GM19351 (cell line): ENCODE measurements around the gene SYTL2.

Source experiments
- ATAC-seq: cut with Tn5 transposase; IDR thresholded peaks from one replicate; pipeline ENCODE4 v1.9.1; 2021; ENCODE audit warnings: mild to moderate bottlenecking, moderate library complexity; ENCODE audit not compliant: unreplicated experiment

SYTL2 gene

DNA sequence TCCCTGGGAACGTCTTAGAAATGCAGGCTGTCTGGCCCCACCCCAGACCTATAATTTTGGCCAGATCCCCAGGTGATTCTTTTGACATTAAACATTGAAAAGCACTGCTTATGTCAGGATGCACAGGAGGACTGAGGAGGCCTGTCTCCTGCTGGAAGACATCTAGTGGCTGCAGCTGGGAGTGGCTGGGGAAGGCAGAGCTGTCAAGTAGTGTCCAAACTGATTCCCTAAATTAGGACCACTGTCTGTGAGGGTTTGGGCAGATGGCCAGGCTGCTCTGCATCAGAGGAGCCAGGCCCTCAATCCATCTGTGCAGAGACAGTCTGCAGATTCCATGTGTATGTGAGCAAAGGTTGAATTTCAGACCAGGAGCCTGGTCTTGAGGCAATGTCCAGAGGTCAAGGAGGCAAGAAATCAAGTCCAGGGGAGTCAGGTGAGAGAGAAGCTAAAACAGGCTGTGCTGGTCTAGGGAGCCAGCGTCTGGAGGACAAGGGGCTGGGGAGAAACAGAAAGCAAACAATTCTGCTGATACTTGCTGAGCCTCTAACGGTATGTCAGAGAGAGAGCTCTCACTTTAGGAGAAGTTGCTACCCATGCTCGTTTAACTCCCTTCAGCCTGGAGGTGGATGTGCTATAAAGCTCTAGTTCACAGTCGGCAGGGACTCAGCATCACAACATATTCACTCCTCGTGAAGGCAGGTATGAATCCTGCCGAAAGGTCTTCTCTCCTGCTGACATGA is 15.3 kb upstream of the SYTL2 start:
- peak; percentile 60 for ATAC-seq

GRCh38 chr11:85825616-85826015 is 14.7 kb upstream of the SYTL2 start:
- ATAC-seq: no peak

DNA sequence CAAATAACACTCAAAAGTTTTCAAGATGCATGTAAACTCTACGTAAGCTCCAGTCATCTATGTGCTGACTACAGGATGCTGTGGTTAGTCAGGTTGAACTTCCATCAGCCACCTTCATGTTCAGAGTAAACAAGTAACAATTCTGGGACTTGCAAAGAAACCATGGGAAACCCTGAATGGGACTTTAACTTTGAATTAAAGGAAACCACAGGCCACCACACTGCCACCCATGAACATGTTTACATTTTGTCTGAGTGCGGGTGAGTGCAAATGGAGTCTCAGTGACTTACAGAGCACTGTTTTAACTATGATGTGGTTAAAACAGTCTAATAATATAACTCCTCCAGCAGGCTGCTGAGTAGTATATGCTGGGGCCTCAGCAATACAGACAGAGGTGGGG is 12.9 kb upstream of the SYTL2 start:
- ATAC-seq: peak; percentile 36

DNA sequence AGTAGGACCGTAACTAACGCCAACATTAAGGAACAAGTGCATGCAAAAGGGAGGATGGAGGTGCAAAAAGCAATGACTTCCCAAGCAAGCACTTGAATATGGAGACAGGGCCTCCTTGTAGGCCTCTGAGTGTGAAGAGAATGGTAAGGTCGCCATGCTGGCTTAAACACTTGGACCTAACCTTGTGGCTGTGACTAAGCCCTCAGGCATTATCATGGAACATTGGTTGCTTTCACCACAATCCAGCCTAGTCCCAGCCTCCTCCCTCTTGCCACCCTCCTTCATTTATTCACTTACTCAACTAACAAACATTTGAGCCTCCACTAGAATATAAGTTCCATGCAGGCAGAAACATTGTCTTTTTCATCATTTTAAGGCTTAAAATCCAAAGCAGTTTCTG is 11.9 kb upstream of the SYTL2 start:
- ATAC-seq: no peak

GRCh38 chr11:85821636-85822035 is 10.7 kb upstream of the SYTL2 start:
- no peak for ATAC-seq

- ATAC-seq: no peak
Observed at GRCh38 chr11:85819441-85819840, 8.5 kb upstream of the SYTL2 start.

DNA sequence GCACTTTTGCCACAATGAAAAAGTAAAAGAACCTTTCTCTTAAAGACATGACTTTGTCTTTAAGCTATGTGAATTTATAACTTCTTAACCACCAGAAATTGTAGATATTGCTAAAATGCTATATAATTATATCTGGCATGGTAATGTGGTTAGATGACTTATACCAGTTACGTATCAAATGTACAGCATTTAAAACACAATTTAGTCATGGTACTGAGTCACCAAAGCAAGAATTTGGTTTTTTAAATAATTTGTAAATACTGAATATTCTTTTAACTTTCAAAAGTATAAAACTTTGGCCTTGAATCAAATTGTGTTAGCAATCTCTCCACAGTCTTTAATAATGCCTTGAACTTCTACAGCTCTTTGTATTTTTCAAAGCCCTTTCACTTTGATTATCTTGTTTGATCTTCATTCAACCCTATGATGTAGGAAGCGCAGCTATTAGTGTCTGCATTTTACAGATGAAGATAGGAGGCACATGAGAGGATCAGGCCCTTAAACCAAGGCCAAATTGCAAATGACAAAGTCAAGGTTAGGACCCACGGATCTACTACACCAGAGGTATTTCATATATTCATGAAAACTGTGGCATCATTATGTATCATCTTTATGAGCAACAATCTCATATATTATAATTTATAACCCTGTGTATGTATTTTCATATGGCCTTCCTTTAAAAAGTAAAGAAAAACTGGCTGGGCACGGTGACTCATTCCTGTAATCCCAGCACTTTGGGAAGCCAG is 4.4 kb upstream of the SYTL2 start:
- ATAC-seq: no peak

- ATAC-seq: no peak
Observed at GRCh38 chr11:85813721-85814120, 2.8 kb upstream of the SYTL2 start.

- no peak for ATAC-seq
Observed at GRCh38 chr11:85811624-85812023, 683 bp upstream of the SYTL2 start.

- no peak for ATAC-seq
Observed at GRCh38 chr11:85810521-85810870, 445 bp downstream of the SYTL2 start.

- ATAC-seq: no peak
Observed at GRCh38 chr11:85809863-85810262, 1.1 kb downstream of the SYTL2 start.

GRCh38 chr11:85809191-85809590 is 1.8 kb downstream of the SYTL2 start:
- no peak for ATAC-seq

DNA sequence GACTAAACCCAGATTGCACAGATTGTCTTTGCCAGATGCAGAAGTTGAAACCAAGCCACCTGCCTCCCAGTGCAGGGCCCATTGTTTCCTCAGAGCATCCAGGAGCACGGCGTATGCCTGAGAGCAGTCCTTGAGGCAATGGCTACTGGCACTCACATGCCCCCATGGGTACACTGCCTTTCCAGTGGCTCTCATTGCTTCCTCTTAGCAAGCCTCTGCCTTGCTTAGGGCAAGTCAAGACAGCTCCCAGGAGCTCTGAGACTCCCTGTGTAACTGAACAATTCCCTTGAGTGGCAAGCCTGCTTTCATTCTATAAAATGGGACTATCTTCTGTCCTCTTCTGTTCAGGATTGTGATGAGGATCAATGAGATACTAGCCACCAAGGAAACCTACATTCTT is 4.1 kb downstream of the SYTL2 start:
- no peak for ATAC-seq

GRCh38 chr11:85806016-85806415 is 4.9 kb downstream of the SYTL2 start:
- no peak for ATAC-seq

DNA sequence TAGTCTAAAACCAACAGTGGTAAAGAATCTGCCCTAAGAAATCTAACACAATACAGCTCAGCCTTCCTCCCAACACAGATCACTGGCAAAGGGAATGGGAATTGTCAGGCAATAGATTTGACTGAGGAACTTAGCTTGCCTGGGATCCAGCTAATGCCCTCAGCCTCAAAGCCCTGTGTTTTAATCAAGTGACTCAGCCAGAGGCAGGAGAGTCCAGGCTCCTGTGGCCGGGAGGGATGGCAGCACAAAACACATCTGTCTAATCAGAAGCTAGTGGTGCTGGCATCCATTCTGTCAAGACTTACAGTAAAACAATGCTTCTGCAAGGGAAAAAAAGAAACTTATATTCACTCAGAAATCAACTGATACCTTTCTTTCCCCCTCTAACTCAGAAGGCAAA is 5.6 kb downstream of the SYTL2 start:
- no peak for ATAC-seq

GRCh38 chr11:85803920-85804319 is 7.0 kb downstream of the SYTL2 start:
- no peak for ATAC-seq

DNA sequence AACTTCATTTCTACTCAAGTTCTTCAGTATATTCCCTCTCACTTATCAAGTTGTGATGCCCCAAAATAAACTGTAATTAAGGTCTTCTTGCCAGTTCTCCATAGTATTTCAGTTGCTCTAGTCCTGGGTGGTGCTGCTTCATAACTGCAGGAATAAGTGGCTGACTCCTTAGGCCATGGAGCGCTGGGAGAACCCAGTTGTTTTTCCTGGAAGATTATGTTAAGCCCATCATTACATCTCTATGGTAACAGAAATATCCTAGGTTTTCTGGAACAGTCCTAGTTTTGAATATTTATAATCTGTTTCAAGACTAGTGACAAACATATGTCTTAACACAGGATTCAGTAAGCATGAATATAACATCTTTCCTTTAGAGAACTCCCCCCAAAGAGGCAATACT is 7.6 kb downstream of the SYTL2 start:
- no peak for ATAC-seq

GRCh38 chr11:85801527-85801926 is 9.4 kb downstream of the SYTL2 start:
- no peak for ATAC-seq

DNA sequence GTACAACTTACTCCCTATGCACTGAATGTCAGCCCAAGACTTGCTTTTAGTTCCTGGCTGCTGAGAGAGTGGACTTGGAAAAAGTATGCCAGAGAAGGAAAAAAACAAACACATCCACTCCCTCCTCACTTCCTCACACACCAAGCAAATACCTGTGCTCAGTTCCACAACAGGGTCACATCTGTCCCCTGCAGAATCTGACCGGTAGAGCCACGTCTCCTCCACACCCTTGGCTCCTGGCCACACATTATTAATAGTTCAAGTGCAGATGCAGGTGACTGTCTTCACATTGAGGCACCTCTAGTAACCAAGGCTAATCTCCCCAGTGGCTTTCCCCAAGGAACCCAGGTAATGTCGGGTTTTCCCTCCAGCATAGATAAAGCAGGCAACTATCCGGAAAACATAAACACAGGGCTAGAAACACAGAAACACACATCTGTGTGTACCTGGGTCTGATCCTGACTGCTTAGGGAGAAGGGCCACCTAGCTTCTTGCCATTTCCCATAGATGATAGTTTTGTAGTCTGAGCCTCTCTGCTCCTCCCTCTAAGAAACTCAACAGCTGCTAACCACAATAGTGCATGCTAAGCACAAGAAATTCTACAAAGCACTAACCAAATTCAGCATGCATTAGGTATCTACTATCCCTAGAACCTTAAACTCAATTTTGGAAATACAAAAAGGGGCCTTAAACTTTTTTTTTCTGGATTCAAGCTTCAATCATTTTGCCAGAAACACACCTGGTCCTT is 10.2 kb downstream of the SYTL2 start:
- no peak for ATAC-seq

DNA sequence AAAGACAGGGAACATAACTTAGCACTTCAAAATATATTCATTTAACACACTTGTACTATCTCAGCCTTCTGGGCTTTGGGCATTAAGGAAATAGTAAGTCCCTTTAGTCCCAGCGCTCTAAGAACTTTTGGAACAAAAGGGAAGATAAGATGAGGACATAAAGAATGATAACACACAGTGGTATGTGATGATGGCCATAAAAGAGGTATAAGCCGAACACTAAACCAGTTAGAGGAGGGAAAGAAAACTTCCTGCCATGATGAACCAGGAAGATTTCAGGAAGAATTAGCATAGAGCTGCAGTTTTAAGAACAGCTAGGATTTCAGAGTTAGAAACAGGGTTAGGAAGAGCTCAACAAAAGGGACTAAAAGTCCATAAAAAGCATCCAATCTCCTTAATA is 11.8 kb downstream of the SYTL2 start:
- no peak for ATAC-seq

DNA sequence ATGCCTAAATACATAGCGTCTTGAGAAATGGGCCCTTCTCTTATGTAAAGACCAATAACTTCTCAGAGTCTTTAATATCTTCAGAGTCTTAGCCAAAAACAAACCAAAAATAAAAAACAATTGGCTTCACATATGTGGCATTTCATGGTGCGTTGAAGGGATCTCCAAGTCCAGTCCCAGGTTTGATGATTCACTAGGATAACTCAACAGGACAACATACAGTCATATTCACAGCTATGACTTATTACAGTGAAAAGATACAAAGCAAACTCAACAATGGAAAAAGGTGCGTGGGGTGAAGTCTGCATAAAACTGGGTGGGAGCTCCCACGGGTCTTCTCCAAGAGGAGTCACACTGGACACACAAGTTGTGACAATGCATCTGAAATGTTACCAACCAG is 12.6 kb downstream of the SYTL2 start:
- no peak for ATAC-seq
